Adipose tissue (tissue), 3 donors: Measurements from ENCODE around the gene DBP. TPM values are rescaled to one million over a fixed set of nuclear protein-coding genes. Genes with fewer than 3 reads are reported as not detected.
"Not testable (repeated sequence)": the region's sequence is repeated elsewhere in the genome, so short reads cannot be mapped to it uniquely, and the experiment has no call there.

Experiments used
- H3K27ac ChIP-seq: one replicate; pipeline ENCODE4 v1.5.1; 2013; ENCODE audit warnings: low read depth, low read length
- WGBS, 3 donors: extraction: QIAGEN DNeasy Blood & Tissue Kit; methylation state at CpG; one replicate each; pipeline ENCODE4 v1.1.7; 2013; 5-methylcytosine and 5-hydroxymethylcytosine counted together
- polyA plus RNA-seq, 3 donors: library from polyadenylated mRNA; stranded (reverse); fragments of 200-250 nt; gene quantifications; one replicate each; pipeline ENCODE4 v1.2.3, GENCODE V29; 2013
- donor health status: healthy with polysubstance abuse.
- donor health status: Bipolar disorder and iron deficiency.
- donor health status: healthy.

Gene DBP
- polyA plus RNA-seq, result 10 to 100 TPM in 1 of 3 donors, 1 to 10 TPM in 2; 2.9 to 10.9 (median 8.1) TPM

GRCh38 chr19:48636859-48637448 is at the start of gene DBP:
TSS of gene DBP (minus strand) at chr19:48637379. CDS start at chr19:48636994, 385 bp downstream.
- H3K27ac ChIP-seq, result peak within 1 kb of the TSS; percentile 90
- 0 to 1% (median 1%) methylated on average over 39 to 40 of the region's 40 CpGs for WGBS, 3 donors

- WGBS, 3 donors, result 94 to 96% (median 96%) methylated on average over 7 of the region's 7 CpGs
- H3K27ac ChIP-seq, result not testable (repeated sequence)
Observed at GRCh38 chr19:48686637-48687036, 49.5 kb upstream of the DBP start.

GRCh38 chr19:48686088-48686487 is 48.9 kb upstream of the DBP start:
- 83 to 96% (median 87%) methylated on average over 3 of the region's 3 CpGs for WGBS, 3 donors
- H3K27ac ChIP-seq, result no peak overlapping the region

- WGBS, 3 donors, result 87 to 94% (median 89%) methylated on average over 9 of the region's 9 CpGs
- no peak overlapping the region for H3K27ac ChIP-seq
Observed at GRCh38 chr19:48685583-48685982, 48.4 kb upstream of the DBP start.

GRCh38 chr19:48683349-48683748 is 46.2 kb upstream of the DBP start:
- WGBS, 3 donors, result 41 to 79% (median 53%) methylated on average over 11 of the region's 11 CpGs
- H3K27ac ChIP-seq, result no peak overlapping the region

- WGBS, 3 donors, result 71 to 78% (median 74%) methylated on average over 7 of the region's 7 CpGs
- no peak overlapping the region for H3K27ac ChIP-seq
Observed at GRCh38 chr19:48681127-48681470, 43.9 kb upstream of the DBP start.

GRCh38 chr19:48680436-48681126 is 43.4 kb upstream of the DBP start:
- WGBS, 3 donors, result 90 to 93% (median 91%) methylated on average over 45 of the region's 45 CpGs
- no peak overlapping the region for H3K27ac ChIP-seq

- WGBS, 3 donors, result 91 to 97% (median 95%) methylated on average over 13 to 19 of the region's 19 CpGs
- not testable (repeated sequence) for H3K27ac ChIP-seq
Observed at GRCh38 chr19:48680006-48680405, 42.8 kb upstream of the DBP start.

- 24 to 75% (median 75%) methylated on average over 4 of the region's 4 CpGs for WGBS, 3 donors
- no peak overlapping the region for H3K27ac ChIP-seq
Observed at GRCh38 chr19:48678201-48678600, 41.0 kb upstream of the DBP start.

GRCh38 chr19:48676887-48677286 is 39.7 kb upstream of the DBP start:
- WGBS, 3 donors, result 82 to 92% (median 89%) methylated on average over 13 of the region's 13 CpGs
- no peak overlapping the region for H3K27ac ChIP-seq

GRCh38 chr19:48676487-48676886 is 39.3 kb upstream of the DBP start:
- 90 to 94% (median 92%) methylated on average over 17 of the region's 17 CpGs for WGBS, 3 donors
- H3K27ac ChIP-seq, result no peak overlapping the region

- H3K27ac ChIP-seq, result no peak overlapping the region
- 33 to 38% (median 36%) methylated on average over 28 of the region's 28 CpGs for WGBS, 3 donors
Observed at GRCh38 chr19:48674921-48675824, 38.0 kb upstream of the DBP start.

GRCh38 chr19:48674216-48674809 is 37.1 kb upstream of the DBP start:
- WGBS, 3 donors, result 84 to 94% (median 92%) methylated on average over 19 of the region's 19 CpGs
- H3K27ac ChIP-seq, result no peak overlapping the region

- 82 to 86% (median 83%) methylated on average over 25 of the region's 25 CpGs for WGBS, 3 donors
- no peak overlapping the region for H3K27ac ChIP-seq
Observed at GRCh38 chr19:48673436-48674100, 36.4 kb upstream of the DBP start.

- WGBS, 3 donors, result 83 to 87% (median 84%) methylated on average over 25 of the region's 25 CpGs
- H3K27ac ChIP-seq, result no peak within 1 kb of the TSS
Observed at GRCh38 chr19:48672994-48673393, 35.8 kb upstream of the DBP start, which contains the start of gene NTN5. TSS of gene NTN5 (minus strand) at chr19:48673017. CDS start at chr19:48670986, 2,031 bp downstream.

- no peak overlapping the region for H3K27ac ChIP-seq
- WGBS, 3 donors, result 79 to 87% (median 81%) methylated on average over 7 to 10 of the region's 10 CpGs
Observed at GRCh38 chr19:48671446-48671995, 34.3 kb upstream of the DBP start.

- WGBS, 3 donors, result 81 to 88% (median 87%) methylated on average over 20 to 21 of the region's 21 CpGs
Observed at GRCh38 chr19:48670699-48671445, 33.7 kb upstream of the DBP start.

More at GRCh38 chr19:48670699-48671445, 33.7 kb upstream of the DBP start:
- no peak overlapping the region for H3K27ac ChIP-seq
